NCI-H345 (cell line): ENCODE results near the gene CRNN.

Experiments used
- DNase-seq: peaks from one replicate; lab custom pipeline; 2025; lab: John Stamatoyannopoulos, UW

CRNN gene

DNA sequence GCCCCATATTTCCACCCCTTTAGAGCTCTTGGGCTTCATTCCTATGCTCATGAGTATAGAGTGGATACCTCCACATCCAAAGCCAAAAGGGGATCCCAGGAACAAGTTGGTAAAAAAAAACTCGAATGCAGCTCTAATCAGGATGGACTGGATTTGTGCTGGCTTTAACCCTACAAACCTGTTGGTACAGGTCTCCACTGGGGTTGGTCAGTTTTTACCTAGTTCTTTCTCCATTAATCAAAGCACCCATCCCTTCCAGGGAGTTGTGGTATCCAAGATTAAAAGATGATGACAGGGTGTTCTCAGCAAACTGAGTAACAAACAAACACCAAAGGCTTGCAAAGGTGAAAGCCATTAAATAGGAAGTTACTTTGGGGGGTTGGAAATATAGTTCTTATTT, 5.9 kb upstream of the CRNN start:
- DNase-seq, result no peak

DNA sequence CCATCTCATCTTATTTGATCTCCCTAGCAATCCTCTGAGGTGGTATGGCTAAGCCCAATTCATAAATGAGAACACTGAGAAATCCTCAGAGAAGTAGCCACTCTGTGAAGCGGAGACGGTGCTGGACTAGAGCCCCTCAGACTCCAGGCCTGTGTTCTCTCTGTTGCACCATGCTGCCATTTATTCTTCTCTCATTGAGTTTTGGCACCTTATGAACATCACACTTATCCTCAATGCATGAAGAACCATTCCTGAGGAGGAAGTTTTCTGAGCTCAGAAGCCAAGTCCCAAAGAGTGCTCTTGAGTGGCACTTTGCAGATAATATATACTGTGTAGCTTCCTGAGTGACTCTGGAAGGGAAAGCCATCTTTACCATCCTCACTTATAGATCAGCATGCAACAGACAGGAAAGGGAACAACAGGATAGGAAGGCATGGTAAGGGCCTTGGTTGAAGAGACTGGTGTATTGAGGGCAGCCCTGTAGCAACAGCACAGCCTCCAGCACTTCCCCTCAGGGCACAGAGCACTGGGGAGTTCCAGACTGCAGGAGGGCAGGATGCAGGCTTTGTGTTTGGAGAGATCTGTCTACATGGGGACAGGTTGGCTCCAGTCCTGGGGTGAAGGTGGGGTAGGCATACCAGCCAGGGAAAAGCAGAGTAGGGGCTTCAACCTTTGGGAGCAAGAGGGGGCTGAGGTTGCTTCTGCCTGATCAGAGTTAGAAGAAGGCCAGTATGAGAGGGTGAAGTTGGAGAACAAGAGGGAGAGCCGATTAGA, 1.6 kb upstream of the CRNN start:
- no peak for DNase-seq

DNA sequence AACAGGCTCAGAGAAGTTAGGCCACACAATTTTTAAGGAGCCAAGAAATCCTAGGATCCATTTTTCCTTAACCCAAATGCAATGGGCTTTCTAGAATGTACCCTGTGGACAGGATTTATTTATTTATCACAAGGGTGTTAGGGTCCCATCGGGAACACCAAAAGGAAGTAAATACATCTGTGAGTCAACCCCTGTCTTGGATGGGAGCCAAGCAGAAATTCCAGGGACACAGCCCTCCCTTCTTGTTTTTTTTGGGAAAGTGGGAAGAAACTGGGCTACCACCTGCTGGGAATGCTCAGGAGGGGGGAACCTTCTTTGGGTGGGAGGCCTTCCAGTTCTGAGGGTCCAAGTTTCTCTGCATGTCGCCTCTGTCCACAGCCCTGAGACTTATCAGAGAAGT, 1.3 kb downstream of the CRNN start:
- no peak for DNase-seq

DNA sequence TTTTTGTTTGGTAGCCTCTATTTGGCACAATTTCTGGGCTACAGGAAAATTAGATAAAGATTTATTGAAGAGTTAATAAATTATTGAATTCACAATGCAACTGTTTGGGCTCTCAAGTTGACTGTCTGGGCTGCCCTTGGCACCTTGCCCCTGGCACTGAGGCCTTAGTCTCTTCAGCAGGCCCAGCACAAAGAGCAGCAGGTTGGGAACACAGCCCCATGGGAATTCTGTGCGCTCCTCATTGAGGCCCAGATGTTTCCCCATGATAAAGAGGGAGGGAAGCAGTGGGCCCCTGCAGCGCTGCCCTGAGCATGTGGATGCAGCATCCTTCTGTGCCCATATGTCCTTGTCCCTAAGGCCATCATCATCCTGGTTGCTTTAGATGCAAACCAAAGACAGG, 2.9 kb downstream of the CRNN start:
- DNase-seq, result no peak

DNA sequence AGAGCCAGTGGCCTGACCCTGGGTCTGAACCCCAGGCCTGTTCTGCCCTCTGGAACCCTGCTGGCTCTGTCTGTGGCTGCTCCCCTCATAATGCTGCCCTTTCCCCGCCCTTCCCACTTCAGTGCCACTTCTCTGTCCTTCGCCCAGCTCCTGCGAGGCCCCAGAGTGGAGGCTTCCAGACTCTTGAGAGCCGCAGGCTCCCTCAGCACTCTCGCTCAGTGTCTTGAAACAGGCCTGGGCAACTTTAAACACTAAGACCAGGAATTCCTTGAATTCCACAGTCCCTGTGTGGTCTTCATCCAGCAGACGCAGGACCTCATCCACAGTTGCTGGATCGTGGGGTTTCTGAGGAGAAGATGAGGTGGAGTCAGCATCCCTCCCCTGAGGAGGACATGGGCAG, 3.5 kb downstream of the CRNN start:
- DNase-seq, result no peak

DNA sequence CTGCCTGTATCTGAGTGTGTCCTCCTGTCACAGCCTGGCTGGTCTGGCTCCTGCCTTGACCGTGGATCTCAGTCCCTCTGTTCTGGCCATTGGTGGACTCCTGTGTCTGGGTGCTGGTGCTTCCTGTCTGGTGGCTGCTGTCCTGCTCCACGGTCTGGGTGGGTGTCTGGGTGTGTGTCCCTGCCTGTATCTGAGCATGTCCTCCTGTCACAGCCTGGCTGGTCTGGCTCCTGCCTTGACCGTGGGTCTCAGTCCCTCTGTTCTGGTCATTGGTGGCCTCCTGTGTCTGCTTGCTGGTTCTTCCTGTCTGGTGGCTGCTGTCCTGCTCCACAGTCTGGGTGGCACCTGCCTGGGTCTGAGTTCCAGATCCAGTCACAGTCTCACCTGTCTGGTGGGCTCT, 4.0 kb downstream of the CRNN start:
- DNase-seq, result no peak

DNA sequence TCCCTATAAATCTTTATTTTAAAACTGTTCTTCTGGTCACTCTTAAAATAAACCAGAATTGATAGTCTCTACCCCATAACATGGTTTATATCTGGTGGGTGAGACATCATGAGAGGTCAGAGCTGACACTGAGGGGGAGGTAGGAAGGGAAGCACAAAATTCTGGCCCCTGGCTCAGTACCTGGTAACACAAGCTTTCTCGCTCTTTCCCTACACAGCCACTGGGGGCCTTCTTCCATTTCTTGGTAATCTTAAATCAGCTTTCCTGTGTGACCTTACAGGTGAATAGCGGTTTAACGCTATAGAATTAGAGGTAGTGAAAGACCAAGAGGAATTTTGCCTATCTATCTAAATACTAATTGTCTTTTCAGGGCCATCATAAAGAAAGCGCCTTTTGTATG, 5.4 kb downstream of the CRNN start:
- no peak for DNase-seq

DNA sequence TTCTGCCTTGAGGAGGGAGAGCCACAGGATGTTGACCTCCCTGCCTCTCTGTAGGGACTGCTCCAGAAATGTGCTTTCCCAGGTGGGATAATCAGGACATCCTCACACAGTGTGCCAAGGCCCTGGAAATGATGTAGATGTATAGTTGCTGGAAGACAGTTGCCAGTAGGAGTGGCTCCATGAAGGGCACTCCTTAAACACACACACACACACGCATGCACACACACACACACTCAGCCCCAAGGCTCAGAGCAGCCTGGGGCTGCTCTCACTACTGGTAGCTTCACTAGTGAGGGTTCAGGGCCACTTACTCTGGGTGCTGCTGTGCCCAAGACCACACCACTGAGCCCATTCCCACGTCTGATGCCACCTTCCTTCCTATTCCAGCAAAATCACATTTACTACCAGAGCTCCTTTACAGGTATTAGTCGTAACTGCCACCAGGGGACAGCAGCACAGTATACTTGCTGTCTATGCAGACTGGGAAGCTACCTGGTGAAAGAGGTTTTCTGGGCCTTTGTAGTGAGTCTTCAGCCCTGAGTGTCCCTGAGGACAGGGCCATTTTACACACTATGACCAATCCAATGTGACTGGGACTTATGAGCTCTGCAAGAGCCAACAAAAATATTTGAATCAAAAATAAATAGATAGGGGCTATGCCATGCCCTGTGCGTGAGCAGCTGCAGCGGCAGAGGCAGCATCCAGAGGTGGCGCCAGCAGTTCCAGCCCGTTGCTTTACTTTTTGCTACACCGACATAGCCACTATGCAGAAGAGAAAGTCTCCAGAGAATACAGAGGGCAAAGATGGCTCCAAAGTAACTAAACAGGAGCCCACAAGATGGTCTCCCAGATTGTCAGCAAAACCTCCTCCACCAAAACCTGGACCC, 15.0 kb downstream of the CRNN start:
- DNase-seq, result no peak

DNA sequence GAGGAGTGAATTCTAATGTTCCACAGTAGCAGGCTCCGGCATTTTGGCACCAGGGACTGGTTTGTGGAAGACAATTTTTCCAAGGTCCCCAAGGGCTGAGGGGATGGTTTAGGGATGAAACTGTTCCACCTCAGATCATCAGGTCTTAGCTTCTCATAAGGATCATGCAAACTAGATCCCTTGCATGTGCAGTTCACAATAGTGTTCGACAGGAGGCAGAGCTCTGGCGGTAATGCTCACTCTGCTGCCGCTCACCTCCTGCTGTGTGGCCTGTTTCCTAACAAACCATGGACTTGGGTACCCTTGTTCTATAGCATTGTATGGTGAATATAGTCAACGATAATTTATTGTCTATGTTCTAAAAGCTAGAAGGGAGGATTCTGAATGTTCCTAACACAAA, 16.6 kb downstream of the CRNN start:
- DNase-seq, result no peak

DNA sequence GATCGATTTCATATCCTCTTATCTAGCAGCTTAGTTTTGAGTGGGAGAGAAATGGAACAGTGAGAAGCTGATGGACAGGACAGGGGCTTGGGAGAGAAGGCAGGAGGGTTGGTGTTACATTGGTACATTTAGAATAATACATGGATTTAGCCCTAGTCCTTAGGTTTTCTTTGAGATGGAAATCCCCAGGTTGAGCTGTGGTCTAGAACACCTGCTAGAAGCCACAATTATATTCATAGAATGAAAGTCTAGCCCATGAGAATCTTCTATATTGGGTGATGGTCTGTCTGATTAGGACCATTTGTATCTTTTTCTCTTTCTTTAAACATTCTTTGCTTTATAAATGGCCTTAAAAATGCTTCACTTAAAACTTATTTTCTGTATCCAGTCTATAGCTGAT, 19.9 kb downstream of the CRNN start:
- DNase-seq, result no peak

DNA sequence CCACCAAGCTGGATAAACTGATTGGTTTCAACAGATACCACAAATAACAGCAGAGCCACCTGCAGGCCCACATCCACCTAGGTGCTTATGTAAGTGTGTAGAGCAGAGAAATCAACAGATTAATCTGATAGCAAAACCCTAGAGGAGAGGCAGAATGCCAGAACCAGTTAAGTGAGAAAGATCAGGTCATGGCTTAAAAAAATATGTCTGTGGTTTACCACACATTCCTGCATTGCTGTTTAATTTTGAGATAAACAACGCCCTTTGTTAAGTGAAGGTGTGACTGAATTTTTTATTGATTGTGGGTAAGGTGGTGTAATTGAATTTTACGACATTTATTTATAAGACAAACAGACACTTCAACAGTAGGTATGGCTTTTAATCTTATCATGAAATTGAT, 21.2 kb downstream of the CRNN start:
- no peak for DNase-seq

DNA sequence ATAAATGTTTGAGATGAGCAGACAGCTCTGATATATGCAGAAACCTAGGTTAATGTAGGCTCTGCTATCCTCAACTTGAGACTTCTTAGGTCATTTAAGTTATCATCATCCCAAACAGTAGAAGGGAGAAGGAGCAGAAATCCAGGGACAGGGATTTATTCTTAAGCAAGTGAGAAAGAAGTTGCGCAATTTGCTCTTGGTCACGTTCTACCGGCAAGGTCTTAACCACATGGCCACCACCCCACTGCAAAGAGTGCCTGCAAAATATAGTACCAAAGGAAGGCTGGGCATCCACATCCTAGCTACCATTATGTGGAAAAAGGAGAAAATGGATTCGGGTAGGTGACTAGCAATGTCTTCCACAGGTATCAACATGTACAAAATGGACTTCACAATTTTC, 25.2 kb downstream of the CRNN start:
- no peak for DNase-seq

DNA sequence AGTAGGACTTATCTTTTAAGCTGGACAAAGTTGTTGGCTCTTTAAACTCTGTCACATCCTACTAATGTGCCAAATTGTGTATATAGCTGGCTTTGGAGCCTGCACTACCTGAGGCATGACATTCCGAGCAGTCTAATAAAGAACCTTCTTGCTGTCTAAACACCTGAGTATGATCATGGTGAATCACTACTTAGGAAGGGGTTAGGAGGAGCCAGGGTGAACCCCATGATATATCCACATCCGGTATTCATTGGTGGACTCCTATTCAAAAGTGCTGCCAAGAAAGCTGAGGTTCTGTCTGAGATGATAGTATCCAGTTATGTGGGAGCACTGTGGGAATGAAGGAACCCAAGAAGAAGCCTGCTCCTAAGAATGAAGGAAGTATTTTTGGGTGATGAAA, 27.1 kb downstream of the CRNN start:
- DNase-seq, result no peak

DNA sequence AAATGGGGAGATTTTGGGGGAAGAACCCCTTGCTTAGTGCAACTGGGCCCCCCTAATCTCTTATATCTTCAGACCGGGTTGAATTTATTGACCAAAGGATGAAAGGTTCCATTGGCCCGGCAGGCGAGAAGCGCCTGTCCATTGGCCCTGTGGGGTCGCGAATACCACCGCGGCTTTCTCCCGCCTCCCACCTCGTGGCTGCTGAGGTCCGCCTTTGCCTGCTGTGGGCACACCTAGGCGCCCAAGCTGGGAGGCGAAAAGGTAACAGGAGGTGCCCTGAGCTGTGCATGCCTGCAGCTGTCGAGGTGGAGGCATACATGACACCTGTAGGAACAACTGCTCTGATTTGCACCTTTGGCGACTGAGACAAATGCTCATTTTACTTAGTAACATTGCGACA, 33.1 kb downstream of the CRNN start:
- no peak for DNase-seq

DNA sequence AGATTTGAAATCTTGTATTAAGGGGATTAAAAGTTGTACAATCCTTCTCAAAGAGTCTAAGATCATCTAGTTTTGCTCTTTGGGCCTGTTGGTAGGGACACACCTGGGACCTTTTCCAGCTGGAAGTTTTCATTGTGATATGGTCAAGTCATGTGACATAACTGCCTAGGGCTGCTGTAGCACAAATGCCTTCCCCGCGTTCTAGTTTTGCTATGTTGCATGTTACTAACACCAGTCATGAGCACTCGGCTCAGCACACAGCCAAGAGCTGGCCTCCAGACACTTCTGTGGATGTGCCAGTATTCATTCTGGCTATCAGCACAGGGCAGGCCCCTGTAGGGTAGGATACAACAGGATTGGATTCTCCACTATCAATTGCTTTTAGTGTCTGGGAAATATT, 39.6 kb downstream of the CRNN start:
- no peak for DNase-seq

DNA sequence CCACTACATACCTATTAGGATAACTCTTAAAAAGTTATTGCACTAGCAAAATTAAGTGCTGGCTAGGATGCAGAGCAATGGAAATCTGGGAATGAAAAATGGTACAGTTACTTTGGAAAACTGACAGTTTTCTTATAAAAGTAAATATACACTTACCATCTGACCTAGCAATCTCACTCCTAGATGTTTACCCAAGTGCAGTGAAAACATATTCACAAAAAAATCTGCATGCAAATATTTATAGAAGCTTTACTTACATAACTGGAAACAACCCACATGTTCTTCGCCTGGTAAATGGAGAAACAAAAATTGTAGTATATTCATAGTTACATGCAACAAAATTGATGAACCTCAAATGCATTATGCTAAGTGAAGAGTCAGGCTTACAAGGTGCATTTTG, 41.4 kb downstream of the CRNN start:
- DNase-seq, result no peak

DNA sequence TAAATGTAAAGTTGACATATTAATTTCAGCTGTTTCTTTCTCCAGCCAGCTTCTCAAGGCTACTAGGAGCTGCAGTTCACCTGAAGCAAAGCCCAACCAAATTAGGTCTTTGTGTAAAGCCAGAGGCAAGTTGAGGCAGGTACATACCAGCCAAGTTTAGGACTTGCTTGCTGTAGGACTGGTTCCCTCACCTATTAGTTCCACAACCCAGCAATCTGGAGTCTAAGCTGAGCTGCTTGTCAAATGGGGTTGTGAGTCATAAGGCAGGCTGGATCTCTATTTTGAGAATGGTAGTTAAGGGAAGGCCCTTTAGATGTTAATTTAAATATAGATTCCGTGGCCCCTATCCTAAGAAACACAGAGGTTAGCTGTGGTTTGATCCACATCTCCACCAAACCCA, 46.6 kb downstream of the CRNN start:
- no peak for DNase-seq

DNA sequence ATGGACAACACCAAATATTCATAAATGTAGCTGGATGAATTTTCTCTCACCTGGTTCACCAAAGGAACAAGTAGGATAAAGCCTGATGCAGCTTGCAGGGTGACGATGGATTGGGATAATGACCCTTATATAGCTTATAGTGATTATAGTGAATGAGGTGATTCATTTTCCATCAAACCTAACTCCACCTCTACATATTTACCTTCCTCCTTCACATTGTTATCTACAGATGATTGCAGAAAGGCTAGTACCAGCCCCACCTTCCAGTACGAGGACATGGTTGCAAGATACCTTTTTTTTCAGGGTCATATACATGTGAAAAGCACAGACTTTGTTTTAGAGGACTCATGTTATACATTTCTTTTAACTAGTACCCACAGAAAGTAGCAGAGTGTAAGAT, 54.2 kb downstream of the CRNN start, which contains the start of gene FLG2:
Gene FLG2, minus strand, starts transcription at position 101 of the 400 bp plus-strand sequence. CDS start 1,122 bp downstream, outside the sequence.
- no peak for DNase-seq
